Heart left ventricle (tissue), 16 donors: ENCODE data around the gene DLX2. TPM values are rescaled to one million over a fixed set of nuclear protein-coding genes. Genes with fewer than 3 reads are reported as not detected.
A peak's percentile ranks its signal among the peaks of the same experiment; 100 is the strongest.

Experiments used
- ATAC-seq, 4 donors: fragments of 200-7000 bp; cut with Tn5 transposase; one replicate each; pipeline ENCODE4 v1.9.1; 2020 to 2022; ENCODE audit warnings: moderate library complexity in 4 of 4, mild to moderate bottlenecking in 3 of 4, moderate number of reproducible peaks in 1 of 4
- DNase-seq, 5 donors: peaks; one replicate each; pipeline ENCODE4 v3.0.0-alpha.2; 2020
- H3K27ac ChIP-seq, 12 donors: fragments of 200-600 bp; sonication (generic) in 4 of 12; one replicate each; pipeline versions ENCODE4 v1.5.0 to v1.8.0; 2016 to 2022; ENCODE audit warnings: mild to moderate bottlenecking in 2 of 12
- H3K27me3 ChIP-seq, 9 donors: fragments of 200-600 bp; sonication (generic) in 2 of 9; one replicate each; pipeline versions ENCODE4 v1.5.1 to v1.8.0; 2016 to 2022; ENCODE audit warnings: mild to moderate bottlenecking in 3 of 9
- H3K36me3 ChIP-seq, 9 donors: fragments of 200-600 bp; sonication (generic) in 2 of 9; one replicate each; pipeline versions ENCODE4 v1.5.0 to v1.8.0; 2018 to 2022; ENCODE audit warnings: mild to moderate bottlenecking in 2 of 9
- H3K4me1 ChIP-seq, 12 donors: fragments of 200-600 bp; sonication (generic) in 4 of 12; one replicate each; pipeline versions ENCODE4 v1.5.0 to v1.8.0; 2016 to 2022; ENCODE audit warnings: mild to moderate bottlenecking in 3 of 12
- H3K4me3 ChIP-seq, 12 donors: fragments of 200-600 bp; sonication (generic) in 4 of 12; one replicate each; pipeline versions ENCODE4 v1.5.0 to v1.8.0; 2017 to 2022; ENCODE audit warnings: mild to moderate bottlenecking in 9 of 12, moderate library complexity in 4 of 12
- H3K9me3 ChIP-seq, 12 donors: fragments of 200-600 bp; sonication (generic) in 4 of 12; one replicate each; pipeline versions ENCODE4 v1.5.0 to v1.8.0; 2016 to 2022; ENCODE audit warnings: mild to moderate bottlenecking in 1 of 12
- CTCF ChIP-seq, 12 donors: fragments of 200-600 bp; sonication (generic) in 4 of 12; IDR thresholded peaks; one replicate each; pipeline versions ENCODE4 v1.5.0 to v1.8.0; 2018 to 2022; ENCODE audit warnings: antibody characterized with exemption in 12 of 12, mild to moderate bottlenecking in 5 of 12
- POLR2A ChIP-seq, 2 donors: fragments of 450-650 bp; IDR thresholded peaks; one replicate each; pipeline ENCODE4 v1.6.1; 2017; ENCODE audit warnings: antibody characterized with exemption in 2 of 2, mild to moderate bottlenecking in 2 of 2, moderate library complexity in 2 of 2
- WGBS, 4 donors: extraction: QIAGEN DNeasy Blood & Tissue Kit in 2 of 4; methylation state at CpG; one replicate each; pipeline versions ENCODE4 v1.1.5 to v1.1.7; 2013 to 2018; 5-methylcytosine and 5-hydroxymethylcytosine counted together
- intact Hi-C, 10 donors: fragments of 100-400 bp; cut with DNase I; formaldehyde crosslinking; loops; one replicate each; pipeline versions ENCODE4 v1.11.1 to v1.14.2; 2022
- polyA plus RNA-seq, 2 donors: library from polyadenylated mRNA; stranded (reverse); fragments of 200-250 nt; gene quantifications; one replicate each; pipeline ENCODE4 v1.2.3, GENCODE V29; 2013
- total RNA-seq, 9 donors: library from RNA; depleted of rRNA in 2 of 9; stranded (reverse); fragments of >200 nt in 2 of 9; fragmentation: NEBNext Ultra II Directional in 3 of 9; extraction: Animal tissue kit (Norgen Biotek cat#: 25700) in 3 of 9; gene quantifications; one replicate each; pipeline versions ENCODE4 v1.1.0 to v1.2.4, GENCODE V29; 2016 to 2023
- donor health status: ischemic (EF 13 %, LVEDD 7.1; RV severe dilation, severe dysfunction).
- donor health status: healthy with polysubstance abuse.
- donor health status: DM: no; HTN: yes; CAD: no.
- donor health status: DM: no; HTN: no; CAD: no.
- donor health status: ischemic (EF 25% LVEDD 6.9; RV normal size, moderate dysfunction).
- donor health status: ischemic (EF 25% LVEDD 5.7; RV mildly dilated, moderate dysfunction).
- donor health status: healthy.
- donor health status: DM: yes; HTN: yes; CAD: no.
- donor health status: ischemic (EF 35%, LVEDD 5.7; RV mildly dilated, moderate dysfunction).
- donor health status: nonischemic (EF 11% LVEDD 7.7; RV severe dilation, severe dysfunction).
- donor health status: DM: yes; HTN: yes; CAD: no.
- donor health status: PGD.
- donor health status: ischemic (EF 29% LVEDD 5.4; RV normal size, mild dysfunction).
- donor health status: nonischemic (EF 23%, LVEDD 6.1; RV moderate dilation, normal function).

The DLX2 gene
- total and polyA plus RNA-seq, 11 donors: not detected

GRCh38 chr2:172098287-172098649, 4.4 kb downstream of the DLX2 start:
- Histone ChIP-seq H3K27me3 (peaks cover 94 to 100% (median 100%) of the 10 kb centered on the region in 9 donors), H3K27ac (no peak overlapping the region), H3K4me3 (no peak overlapping the region), H3K36me3 (peaks cover 0 to 3% (median 0%) of the 10 kb centered on the region in 9 donors), H3K9me3 (no peaks in the 10 kb centered on the region), H3K4me1 (peaks cover 6 to 89% (median 71%) of the 10 kb centered on the region in 12 donors)
- no peak for DNase-seq
- TF ChIP-seq POLR2A (IDR thresholded peaks at IDR 0.05) (no peak), CTCF (IDR thresholded peaks at IDR 0.05) (no peak)
- WGBS, 4 donors: 48 to 65% (median 53%) methylated on average over 1 of the region's 1 CpG
- intact Hi-C loops: no loop called here
- ATAC-seq: no peak

GRCh38 chr2:172097557-172098131, 5.1 kb downstream of the DLX2 start:
- no peak for TF ChIP-seq CTCF (IDR thresholded peaks at IDR 0.05)
- TF ChIP-seq POLR2A (IDR thresholded peaks at IDR 0.05): no peak
- DNase-seq (no peak), ATAC-seq (no peak)
- H3K9me3 ChIP-seq: no peaks in the 10 kb centered on the region
- WGBS, 4 donors: 44 to 58% (median 51%) methylated on average over 9 of the region's 9 CpGs
- intact Hi-C loops: no loop called here
- no peak overlapping the region for H3K4me3 ChIP-seq
- H3K27ac ChIP-seq: no peak overlapping the region
- peaks cover 95 to 100% (median 100%) of the 10 kb centered on the region in 9 donors for H3K27me3 ChIP-seq
- peaks cover 6 to 83% (median 65%) of the 10 kb centered on the region in 12 donors for H3K4me1 ChIP-seq
- peaks cover 0 to 3% (median 0%) of the 10 kb centered on the region in 9 donors for H3K36me3 ChIP-seq

GRCh38 chr2:172096626-172097547, 5.8 kb downstream of the DLX2 start:
- peaks cover 0 to 3% (median 0%) of the 10 kb centered on the region in 9 donors for H3K36me3 ChIP-seq
- no peaks in the 10 kb centered on the region for H3K9me3 ChIP-seq
- H3K27ac ChIP-seq: no peak overlapping the region
- peak in 1 of 4 donors; percentile 12 for ATAC-seq
- no peak for DNase-seq
- 4 to 8% (median 6%) methylated on average over 48 to 55 of the region's 55 CpGs for WGBS, 4 donors
- peaks cover 96 to 100% (median 100%) of the 10 kb centered on the region in 9 donors for H3K27me3 ChIP-seq
- intact Hi-C loops: no loop called here
- no peak for TF ChIP-seq CTCF (IDR thresholded peaks at IDR 0.05)
- no peak for TF ChIP-seq POLR2A (IDR thresholded peaks at IDR 0.05)
- H3K4me1 ChIP-seq: peaks cover 6 to 76% (median 58%) of the 10 kb centered on the region in 12 donors
- H3K4me3 ChIP-seq: peak overlapping the region in 10 of 12 donors; percentile 14 to 58 (median 32)
